Stromal cell of bone marrow (primary cell): Measurements from ENCODE around the gene SLA2.
"Not testable (repeated sequence)": the region's sequence is repeated elsewhere in the genome, so short reads cannot be mapped to it uniquely, and the experiment has no call there.

ENCODE experiments used
- DNase-seq: peaks from one replicate; pipeline ENCODE4 v3.0.0-alpha.2; 2012; ENCODE audit warnings: low read depth

The SLA2 gene

GRCh38 chr20:36573798-36574365 is 72.1 kb downstream of the SLA2 start:
- DNase-seq: no peak

DNA sequence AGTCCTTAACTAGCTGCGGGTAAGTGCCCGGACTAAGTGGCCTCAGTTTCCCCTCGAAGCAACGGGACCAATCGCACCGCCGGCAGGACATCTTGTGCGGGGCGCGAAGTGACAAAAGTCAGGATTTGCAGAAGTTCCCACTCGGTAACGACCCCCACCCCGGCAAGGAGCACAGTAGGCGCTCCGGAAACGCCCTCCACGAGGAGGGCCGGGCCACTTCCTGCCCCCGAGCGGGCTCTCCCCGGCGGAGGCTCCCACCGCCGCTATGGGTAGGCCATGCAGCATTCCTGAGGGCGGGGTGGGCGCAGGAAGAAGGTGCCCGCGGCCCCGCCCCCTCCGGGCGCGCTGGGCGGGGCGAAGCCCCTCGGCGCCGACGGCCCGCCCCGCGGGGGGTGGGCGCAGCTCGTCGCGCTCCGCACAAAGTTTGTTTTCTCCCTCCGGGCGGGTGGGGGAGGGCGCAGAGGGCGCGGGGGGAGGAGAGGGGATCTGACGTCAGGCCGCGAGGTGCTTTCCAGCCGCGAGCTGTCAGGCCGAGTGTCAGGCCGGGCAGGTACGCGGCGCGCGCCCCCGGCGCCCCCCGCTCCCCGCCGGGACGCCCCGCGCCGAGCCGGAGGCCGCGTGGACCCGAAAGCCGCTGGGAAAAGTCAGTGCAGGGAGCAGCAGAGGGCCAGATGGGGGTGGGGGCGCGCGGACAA is 72.7 kb downstream of the SLA2 start, which contains the start of gene TGIF2:
TGIF2 (plus strand) TSS at position 495 of the 695 bp plus-strand sequence. CDS start 5,178 bp downstream, outside the sequence.
- no peak for DNase-seq

DNA sequence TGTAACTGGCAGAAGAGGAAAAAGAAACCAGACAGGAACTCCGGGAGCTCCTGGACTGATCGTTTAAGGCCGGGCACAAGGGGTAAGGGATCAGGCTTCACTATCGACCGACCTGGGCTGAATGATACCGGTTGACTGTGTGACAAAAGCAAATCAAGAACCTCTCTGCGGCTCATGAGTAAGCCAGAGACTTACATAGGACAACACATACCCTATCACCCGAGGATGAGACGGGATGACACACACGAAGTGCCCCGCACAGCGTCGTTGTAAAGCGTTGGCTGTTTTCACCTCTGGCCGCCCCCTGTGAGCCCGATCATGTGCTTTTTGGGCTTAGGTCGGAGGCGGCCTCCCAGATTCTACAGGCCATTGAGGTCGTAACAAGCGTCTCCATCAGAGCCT is 73.3 kb downstream of the SLA2 start:
- DNase-seq: no peak

DNA sequence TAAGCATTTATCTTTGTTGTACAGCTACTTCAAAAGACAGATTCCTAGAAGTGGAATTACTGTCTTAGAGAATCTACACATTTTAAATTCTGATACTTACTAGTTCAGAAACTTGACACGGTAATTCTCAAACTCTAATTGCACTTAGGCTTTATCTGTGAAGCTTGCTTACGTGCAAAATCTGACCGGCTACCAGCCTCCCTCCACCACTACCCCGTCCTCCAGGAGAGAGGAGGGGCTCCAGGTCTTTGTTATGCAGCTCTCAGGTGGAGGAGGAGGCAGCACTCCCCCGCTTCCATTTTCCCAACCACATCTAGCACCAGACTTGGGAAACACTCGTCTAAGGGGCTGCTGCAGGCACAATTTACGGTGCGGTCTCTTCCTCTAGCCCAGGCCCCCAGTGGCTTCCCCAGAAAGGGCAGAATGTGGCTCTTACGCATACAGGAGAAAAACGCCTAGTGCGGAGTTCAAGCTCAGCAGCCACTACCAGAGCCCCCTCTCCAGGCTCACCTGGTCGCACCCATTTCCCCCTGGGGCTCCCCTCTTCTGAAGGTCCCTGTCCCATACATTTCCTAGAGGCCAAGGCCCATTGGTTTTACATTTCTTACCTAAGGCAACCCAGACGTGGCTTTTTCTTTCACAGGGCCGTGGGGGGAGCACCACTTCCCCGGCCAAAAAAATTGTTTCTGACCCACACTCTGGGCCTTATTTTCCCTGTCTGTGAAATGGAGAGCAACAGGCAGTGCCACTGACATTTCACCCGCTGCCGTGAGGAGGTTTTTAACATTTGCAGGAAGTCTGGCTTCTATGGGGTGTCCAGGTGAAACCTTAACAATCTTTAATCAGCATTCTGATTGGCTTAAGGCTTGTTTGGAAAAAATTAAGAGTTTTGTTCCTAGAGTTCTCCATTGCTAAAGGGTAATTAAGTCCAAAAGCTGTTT is 74.2 kb downstream of the SLA2 start:
- DNase-seq: no peak

GRCh38 chr20:36569847-36570429 is 76.1 kb downstream of the SLA2 start:
- DNase-seq: peak; percentile 42

GRCh38 chr20:36565520-36565919 is 80.5 kb downstream of the SLA2 start:
- no peak for DNase-seq

GRCh38 chr20:36564726-36565121 is 81.3 kb downstream of the SLA2 start:
- DNase-seq: not testable (repeated sequence)

DNA sequence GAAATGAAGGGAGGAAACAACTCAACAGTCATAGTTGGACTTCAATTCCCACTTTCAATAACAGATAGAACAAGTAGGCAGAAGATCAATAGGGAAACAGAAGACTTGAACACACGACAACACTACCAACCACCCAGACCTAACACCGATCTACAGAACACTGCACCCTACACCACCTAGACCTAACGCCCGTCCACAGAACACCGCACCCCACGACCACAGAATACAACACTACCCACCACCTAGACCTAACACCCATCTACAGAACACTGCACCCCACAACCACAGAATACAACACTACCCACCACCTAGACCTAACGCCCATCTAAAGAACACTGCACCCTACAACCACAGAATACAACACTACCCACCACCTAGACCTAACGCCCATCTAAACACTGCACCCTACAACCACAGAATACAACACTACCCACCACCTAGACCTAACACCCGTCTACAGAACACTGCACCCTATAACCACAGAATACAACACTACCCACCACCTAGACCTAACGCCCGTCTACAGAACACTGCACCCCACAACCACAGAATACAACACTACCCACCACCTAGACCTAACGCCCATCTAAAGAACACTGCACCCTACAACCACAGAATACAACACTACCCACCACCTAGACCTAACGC is 81.8 kb downstream of the SLA2 start:
- DNase-seq: not testable (repeated sequence)

- no peak for DNase-seq
Measured at GRCh38 chr20:36563374-36563773, 82.6 kb downstream of the SLA2 start.

- DNase-seq: no peak
Measured at GRCh38 chr20:36562724-36563123, 83.3 kb downstream of the SLA2 start.
